Islet of Langerhans (tissue), 1 donor: ENCODE data around the gene GMCL1.
"Not testable (repeated sequence)": the region's sequence is repeated elsewhere in the genome, so short reads cannot be mapped to it uniquely, and the experiment has no call there.

Experiments
- FAIRE-seq: peaks from one replicate; lab custom pipeline; 2011; peaks lifted over from hg19 to GRCh38; lab: Jason Lieb, UNC

The GMCL1 gene

DNA sequence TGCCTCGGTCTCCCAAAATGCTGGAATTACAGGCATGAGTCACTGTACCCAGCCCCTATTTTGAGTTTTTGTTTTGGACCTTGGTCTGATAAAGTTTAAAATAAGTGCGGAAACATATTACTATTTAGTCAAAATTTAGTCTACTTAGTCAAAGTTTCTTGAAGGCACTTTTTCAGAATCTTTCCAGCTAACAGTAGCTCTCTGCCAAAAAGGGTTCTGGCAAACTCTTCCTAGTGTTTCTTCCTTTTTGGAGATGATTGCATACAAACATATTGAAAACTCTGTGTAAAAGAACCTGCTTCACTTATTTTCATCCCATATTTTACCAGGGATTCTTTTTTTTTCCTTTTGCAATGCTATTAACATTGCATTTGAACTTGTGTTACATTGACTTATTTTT lies 28.8 kb downstream of the GMCL1 start:
- no peak for FAIRE-seq

- FAIRE-seq = no peak
Observed at GRCh38 chr2:69863298-69863697, 33.8 kb downstream of the GMCL1 start.

DNA sequence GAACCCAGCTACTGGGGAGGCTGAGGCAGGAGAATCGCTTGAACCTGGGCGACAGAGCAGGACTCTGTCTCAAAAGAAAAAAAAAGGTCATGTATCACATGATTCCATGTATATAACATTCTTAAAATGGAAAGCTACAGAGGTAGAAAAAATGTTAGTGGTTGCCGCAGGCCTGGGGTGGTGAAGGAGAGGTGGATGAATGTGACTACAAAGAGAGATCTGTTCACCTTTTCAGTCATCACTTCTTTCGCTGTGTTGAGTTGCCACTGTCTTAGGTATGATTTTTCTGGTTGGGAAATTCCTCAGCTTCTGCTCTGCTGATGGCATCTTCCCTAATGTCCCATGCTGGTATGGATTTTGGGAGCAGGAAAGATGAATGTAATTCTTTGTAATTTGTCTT lies 59.0 kb downstream of the GMCL1 start:
- FAIRE-seq = no peak

GRCh38 chr2:69889302-69889701 lies 59.8 kb downstream of the GMCL1 start:
- FAIRE-seq = no peak

- FAIRE-seq = no peak
Observed at GRCh38 chr2:69890881-69891280, 61.4 kb downstream of the GMCL1 start.

DNA sequence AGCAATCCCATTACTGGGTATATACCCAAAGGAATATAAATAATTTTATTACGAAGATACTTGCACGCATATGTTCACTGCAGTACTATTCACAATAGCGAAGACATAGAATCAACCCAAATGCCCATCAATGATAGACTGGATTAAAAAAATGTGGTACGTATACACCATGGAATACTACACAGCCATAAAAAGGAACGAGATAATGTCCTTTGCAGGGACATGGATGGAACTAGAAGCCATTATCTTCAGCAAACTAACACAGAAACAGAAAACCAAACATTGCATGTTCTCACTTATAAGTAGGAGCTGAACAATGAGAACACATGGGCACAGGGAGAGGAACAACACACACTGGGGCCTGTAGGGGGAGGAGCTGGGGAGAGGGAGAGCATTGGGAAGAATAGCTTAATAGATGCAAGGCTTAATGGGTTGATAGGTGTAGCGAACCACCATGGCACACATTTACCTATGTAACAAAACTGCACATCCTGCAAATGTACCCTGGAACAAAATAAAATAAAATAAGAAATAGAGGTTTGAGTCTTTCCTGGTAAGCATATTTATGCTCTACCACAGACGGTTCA lies 63.5 kb downstream of the GMCL1 start:
- FAIRE-seq = not testable (repeated sequence)

GRCh38 chr2:69893684-69894551 lies 64.5 kb downstream of the GMCL1 start, which contains the start of gene SNRNP27:
Gene SNRNP27 (plus strand): TSS chr2:69893956. CDS start chr2:69893985, 29 bp downstream.
- FAIRE-seq = no peak

DNA sequence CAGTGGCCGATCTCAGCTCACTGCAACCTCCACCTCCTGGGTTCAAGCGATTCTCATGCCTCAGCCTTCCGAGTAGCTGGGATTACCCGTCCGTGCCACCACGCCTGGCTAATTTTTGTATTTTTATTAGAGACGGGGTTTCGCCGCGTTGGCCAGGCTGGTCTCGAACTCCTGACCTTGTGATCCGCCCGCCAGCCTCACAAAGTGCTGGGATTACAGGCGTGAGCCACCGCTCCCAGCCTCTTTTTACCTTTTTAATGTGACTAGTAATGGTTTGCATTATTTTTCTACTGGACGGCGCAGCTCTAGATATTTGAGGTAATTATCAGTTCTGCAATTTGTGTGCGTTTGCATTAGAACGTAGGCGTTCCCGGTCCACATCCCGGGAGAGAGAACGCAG lies 65.3 kb downstream of the GMCL1 start:
- not testable (repeated sequence) for FAIRE-seq

DNA sequence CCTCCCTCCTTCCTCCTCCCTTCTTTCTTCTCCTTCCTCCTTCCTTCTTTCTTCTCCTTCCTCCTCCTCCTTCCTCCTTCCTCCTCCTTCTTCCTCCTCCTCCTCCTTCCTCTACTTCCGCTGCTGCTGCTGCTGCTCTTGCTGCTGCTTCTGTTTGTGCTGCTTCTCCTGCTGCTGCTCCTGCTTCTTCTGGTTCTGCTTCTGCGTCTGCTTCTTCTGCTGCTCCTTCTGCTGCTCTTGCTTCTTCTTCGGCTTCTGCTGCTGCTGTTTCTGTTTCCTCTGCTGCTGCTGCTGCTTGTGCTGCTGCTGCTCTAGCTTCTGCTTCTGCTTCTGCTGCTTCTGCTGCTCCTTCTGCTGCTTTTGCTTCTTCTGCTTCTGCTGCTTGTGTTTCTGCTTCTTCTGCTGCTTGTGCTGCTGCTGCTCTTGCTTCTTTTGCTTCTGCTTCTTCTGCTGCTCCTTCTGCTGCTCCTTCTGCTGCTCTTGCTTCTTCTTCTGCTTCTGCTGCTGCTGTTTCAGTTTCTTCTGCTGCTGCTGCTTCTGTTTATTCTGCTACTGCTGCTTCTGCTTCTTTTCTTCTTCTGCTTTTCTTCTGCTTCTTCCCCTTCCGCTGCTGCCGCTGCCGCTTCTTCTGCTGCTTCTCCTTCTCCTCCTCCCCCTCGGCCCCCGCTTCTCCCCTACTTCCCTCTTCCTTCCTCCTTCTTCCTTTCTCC lies 72.9 kb downstream of the GMCL1 start:
- no peak for FAIRE-seq

- FAIRE-seq = no peak
Observed at GRCh38 chr2:69907216-69907615, 77.8 kb downstream of the GMCL1 start.

DNA sequence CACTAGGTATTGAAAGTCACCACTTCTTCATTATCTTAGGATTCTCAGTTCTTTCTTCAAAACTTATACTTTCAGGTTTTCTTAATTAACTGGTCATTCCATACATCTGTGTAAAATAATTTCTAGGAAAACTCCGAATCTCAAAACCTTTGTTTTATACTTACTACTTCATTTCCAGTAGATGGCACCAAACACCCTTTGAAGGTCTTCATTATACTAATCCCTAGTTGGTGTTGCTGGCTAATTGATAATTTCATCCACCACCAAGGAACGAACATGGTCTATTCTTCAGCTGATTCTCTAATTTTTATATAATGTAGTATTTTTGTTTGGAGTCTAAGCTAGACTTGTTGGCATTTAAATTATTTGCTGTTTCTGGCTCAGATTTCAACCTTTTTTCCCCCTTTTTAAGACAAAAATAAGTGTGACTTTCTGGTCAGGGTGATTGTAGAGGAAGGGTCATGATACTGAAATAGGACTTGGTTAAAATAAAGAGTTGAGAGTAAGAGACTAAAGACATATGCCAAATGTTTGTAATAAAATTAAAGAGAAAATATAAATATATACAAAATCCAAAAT lies 82.6 kb downstream of the GMCL1 start:
- peak; percentile 99 for FAIRE-seq

- peak; percentile 99 for FAIRE-seq
Observed at GRCh38 chr2:69914164-69914949, 84.9 kb downstream of the GMCL1 start.

DNA sequence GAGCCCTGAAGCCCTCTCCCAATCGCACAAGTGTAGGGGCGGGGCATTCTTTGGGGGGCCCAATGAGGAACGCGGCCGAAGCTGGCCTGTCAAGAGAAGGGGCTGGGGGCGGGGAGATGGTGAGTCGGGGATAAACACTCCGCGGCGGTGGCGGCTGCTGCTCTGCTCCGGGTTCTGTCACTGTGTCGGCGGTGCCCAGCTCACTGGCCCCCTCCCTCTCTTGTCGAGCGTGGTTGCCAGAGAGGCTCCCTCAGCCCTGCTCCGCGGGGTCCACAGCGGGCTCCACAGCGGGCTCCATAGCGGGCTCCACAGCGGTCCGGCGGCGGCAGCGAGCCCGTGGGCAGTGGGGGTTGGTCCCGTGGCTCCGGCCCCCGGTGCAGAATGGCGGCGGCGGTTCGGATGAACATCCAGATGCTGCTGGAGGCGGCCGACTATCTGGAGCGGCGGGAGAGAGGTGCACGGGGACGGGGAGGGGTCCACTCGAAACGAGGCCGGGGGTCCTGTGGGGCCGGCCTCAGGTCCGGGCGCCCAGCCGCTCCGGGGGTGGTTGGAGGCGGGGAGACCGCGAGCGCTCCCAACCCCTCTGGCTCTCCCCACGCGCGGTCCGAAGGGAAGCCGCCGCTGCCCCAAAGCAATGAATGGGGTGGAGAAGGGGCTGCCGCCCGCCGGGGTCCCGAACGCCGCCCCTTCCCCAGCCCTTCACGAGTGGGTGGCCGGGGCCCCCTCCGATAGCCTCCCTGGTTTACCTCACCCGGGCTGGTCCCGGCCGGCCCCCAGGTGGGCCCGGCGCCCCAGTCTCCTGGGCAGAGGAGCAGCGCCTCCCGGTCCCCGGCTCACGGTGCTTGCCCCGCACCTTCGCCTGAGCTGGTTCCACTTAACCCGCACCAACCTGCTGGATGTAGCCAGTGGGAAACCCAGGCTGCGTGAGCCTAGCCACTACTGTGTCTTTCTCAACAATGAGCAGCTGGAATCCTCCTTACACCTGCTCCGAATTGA lies 85.8 kb downstream of the GMCL1 start, which contains the start of gene MXD1:
Gene MXD1 (plus strand): TSS at position 160 of the 996 bp plus-strand sequence. CDS start 222 bp downstream, at position 382.
- no peak for FAIRE-seq

DNA sequence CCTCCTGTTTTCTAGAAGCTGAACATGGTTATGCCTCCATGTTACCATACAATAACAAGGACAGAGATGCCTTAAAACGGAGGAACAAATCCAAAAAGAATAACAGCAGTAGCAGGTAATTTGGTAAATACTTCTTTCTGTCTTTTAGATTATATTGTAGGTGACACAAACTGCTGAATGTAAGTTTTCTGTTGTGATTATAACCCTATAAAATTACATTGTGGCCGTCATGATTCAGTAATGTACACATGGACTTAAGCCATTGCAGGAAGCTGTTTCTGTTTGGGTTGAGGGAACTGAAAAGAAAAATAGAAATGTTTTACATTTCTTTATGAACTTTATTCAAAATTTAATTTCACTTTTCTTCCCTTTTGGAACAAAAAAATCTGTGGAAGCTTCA lies 86.6 kb downstream of the GMCL1 start:
- FAIRE-seq = no peak

GRCh38 chr2:69917852-69918251 lies 88.4 kb downstream of the GMCL1 start:
- no peak for FAIRE-seq

DNA sequence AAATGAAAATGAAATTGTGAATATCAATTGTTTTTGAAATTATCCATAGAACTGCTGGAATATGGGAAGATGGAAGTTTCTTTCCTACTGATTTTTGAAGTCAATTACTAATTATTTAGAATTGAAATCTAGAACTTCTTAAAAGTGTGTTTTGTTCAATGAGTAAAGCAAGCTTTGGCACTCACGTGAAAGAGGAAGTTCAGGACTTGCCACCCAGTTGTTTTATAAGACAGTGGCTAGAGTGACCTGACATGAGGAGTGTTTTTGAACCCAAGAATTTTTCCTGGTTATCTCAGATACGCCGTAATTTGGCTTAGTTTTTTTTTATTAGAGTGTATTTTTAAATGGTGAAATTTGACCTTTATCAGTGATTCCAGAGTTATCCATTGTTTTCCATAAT lies 88.9 kb downstream of the GMCL1 start:
- FAIRE-seq = no peak

DNA sequence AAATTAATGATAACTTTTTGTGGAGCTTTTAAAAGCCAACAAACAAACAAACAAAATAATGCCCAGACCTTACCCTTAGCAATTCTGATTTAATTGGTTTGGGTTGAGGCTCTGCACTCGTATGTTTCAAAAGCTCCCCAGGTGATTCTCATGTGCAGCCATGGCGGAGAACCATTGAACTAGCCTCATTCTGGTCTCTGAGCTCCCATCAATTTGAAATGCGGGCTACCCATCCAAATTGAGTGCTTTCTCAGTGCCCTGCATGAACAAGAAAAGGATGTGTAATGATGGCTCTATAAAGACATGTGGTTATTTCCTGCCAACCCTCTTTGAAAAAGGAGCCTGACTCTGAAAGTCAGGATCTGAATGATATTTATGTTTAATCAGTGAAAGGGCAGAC lies 93.7 kb downstream of the GMCL1 start:
- FAIRE-seq = no peak

DNA sequence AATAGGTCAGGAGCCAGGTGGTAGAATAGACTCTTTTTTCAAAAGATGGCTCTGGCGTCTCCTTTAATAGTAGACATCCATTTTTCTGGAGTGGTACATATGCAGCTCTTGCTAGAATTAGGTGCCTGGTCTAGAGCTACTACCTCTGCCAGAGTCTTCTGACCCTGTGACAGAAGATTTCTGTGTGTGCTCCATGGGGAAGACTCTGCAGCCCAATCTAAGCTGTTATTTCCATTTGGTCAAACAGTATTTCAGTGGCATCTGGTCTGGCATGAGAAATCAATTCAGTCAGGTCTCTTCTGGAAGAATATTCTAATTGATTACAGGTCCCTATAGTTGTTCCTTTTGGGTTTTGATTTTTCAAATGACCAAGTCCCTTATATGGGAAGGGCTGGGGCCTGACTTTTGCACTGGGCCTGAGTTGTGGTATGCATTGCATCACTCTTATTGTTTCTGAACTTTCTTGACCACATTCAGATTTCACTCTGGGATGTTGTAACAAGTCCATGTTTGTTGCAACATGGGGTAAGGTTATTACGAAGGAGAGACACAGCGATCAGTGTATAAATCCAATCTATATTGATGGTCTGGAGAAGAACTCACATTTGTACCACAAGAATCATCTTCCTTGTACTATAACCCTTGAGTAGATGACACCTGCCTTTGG lies 97.5 kb downstream of the GMCL1 start:
- no peak for FAIRE-seq
